Activated CD8-positive, alpha-beta memory T cell treated with anti-CD3 and anti-CD28 coated beads, Interleukin-2, amount 50 U/mL, for 48 hours (primary cell): ENCODE data around the gene TUBA4A.
"Not testable (repeated sequence)": the region's sequence is repeated elsewhere in the genome, so short reads cannot be mapped to it uniquely, and the experiment has no call there.

ENCODE experiments used
- DNase-seq: peaks from one replicate; pipeline ENCODE4 v3.0.0-alpha.2; 2020

TUBA4A gene

DNA sequence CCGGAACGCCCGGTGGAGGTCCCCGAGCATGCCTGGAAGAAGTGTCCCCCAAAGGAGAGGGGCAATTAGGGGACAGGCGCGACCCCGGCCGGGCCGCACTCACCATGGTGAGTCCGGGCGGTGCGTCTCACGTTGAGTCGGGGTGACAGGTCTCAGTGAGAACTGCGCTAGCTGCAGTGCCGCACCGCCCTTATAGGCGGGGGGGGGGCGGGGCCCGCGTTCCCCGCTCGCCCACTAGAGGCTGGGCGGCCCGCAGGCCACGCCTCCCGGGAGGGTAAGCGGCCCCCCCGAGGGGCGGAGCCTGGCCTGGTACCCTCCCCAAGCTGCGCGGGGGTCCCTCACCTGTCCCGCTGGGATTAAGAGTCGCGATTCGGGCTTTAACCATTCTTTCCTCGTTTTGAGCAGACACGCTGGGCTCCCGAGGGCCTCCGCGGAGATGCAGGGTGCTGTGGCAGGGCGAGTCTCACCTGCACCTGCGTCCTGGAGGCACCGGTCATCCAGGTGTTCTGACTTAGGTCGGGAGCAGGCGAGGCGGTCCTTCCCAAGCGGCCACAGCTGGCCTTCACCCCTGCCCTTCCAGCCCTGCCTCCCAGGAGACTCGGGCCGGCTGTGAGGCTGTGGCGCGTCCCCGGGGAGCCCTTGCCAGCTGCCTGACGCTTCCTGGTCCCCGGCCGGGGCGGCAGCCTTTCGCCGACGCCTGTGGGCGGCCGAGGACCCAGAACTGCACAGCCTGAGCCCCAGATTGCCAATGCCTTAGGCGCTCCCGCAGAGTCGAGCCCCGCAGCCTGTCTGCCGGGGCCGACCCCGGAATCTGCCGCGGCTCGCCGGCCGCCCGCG, at the start of gene TUBA4A:
Gene TUBA4A (minus strand): TSS at position 166 of the 837 bp plus-strand sequence. CDS start 60 bp downstream, at position 106.
- DNase-seq, result peak; percentile 95

- DNase-seq, result peak; percentile 40
Observed at GRCh38 chr2:219302412-219302968, 48.8 kb upstream of the TUBA4A start.

- DNase-seq, result peak; percentile 44
Observed at GRCh38 chr2:219300022-219300421, 46.3 kb upstream of the TUBA4A start.

- DNase-seq, result peak; percentile 52
Observed at GRCh38 chr2:219299372-219299760, 45.6 kb upstream of the TUBA4A start.

- DNase-seq, result peak; percentile 99
Observed at GRCh38 chr2:219298759-219299371, 45.1 kb upstream of the TUBA4A start.

DNA sequence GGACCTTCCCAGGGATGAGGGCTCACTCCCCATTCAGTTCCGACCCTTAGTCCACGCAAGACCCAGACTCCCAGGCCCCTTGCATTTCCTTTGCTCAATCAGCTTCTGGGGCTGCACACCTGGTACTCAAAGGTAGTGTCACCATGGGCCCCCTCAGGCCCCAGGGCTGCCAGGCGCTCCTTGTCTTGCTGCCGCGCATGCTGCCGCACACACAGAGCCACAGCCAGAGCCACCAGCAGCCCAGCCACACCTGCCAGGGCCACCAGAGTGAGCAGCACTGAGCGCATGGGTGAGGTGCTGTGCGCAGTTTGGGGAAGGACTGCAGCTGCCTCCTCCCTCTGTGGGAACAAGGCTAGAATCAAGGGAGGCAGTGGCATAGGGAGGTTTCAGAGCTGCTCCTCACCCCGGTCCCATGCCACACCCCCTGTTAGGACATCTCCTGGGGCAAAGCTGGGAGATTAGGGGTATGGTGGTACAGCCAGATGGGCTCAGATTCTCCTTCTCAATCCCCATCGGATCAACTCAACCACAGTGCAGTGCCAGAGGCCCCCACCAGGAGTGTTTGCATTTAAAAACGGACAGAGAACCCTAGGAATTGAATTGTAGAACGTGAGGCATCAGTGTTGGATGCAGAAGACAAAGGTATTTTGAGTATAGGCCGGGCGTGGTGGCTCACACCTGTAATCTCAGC, 44.2 kb upstream of the TUBA4A start:
- peak; percentile 50 for DNase-seq

- DNase-seq, result no peak
Observed at GRCh38 chr2:219296631-219297391, 43.1 kb upstream of the TUBA4A start.

DNA sequence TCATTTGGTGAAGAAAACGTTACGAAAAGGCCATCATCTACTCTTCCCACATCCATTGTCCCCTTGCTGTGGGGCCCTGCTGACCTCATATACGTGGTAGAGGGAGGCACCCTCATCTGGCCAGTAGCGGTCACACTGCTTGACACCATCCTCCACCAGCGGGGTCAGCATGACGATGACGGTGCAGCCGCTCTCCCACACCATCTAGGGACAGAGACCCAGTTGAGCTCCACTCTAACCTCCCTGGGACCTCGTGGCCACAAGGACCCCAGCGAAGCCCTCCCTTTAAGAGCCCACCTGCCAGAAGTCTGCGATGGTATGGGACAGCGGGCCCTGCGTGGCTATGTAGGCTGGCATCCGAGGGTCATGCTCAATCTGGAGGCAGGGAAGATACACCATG, 42.4 kb upstream of the TUBA4A start:
- DNase-seq, result peak; percentile 48

GRCh38 chr2:219294356-219295351, 40.9 kb upstream of the TUBA4A start:
- DNase-seq, result peak; percentile 94

DNA sequence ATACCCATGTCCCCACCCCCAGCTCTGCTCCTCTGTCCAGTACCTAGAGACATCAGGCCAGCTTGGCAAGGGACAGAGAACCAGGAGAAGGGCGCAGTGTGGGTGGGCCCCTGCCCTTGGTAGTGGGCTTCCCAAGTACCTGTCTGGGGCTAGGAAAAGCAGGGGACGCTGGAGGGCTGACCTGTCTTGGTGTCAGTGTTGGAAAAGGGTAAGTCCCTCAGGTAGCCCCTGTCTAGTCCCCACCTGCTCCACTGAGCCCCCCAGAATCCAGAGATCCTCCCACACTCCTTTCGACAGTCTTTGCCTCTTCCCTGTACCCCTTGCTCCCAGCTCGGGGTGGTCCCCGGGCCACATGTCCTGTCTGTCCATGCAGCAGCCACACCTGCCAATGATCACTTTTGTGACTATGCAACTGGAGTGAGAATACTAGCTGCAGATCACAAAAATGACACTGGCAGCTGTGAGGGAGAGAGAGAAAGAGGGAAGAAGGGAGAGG, 40.1 kb upstream of the TUBA4A start:
- peak; percentile 54 for DNase-seq

- DNase-seq, result peak; percentile 44
Observed at GRCh38 chr2:219292616-219293015, 38.9 kb upstream of the TUBA4A start.

DNA sequence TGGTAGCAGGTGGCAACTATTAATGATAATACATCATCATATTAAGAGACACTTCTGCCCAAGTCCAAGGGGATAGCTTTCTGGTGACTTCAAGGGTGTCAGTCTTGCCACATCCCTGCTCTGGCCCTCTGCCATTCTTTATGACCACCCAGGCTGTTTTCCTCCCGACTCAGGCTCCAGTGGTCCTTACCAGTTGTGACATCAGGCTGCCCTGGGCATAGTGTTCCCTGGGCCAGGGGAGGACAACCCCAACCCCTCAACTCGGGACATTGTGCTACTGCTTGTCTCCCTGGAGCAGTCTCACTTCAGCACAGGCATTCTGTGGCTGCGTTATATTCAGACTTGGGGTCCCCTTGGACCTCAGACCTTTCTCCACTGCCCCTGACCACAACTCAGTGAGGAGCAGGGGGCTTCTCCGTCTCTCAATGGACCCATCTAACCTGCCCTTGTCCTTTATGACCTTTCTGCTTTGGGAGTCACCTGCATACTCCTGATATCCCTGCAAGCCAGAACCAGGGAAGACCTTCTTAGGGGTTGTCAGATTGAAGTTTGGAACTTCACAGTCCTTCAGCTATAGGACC, 38.3 kb upstream of the TUBA4A start:
- no peak for DNase-seq

DNA sequence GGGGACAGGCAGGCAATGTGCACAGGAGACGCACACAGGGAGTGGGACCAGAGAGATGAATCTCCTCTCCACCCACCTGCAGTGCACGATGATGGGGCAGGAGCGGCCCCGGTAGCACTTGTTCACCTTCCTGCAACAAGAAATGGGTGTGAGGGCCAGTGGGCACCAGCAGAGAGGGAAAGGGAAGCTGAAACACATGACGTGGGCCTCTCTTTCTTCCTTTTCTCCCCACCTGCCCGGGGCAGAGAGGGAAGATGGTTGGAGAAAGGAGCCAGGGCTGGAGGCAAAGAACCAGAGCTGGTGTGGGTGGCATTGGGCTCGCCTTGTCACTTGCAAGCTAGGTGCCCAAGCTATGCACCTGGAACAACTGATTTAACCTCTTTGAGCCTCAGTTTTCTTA, 37.7 kb upstream of the TUBA4A start:
- no peak for DNase-seq

DNA sequence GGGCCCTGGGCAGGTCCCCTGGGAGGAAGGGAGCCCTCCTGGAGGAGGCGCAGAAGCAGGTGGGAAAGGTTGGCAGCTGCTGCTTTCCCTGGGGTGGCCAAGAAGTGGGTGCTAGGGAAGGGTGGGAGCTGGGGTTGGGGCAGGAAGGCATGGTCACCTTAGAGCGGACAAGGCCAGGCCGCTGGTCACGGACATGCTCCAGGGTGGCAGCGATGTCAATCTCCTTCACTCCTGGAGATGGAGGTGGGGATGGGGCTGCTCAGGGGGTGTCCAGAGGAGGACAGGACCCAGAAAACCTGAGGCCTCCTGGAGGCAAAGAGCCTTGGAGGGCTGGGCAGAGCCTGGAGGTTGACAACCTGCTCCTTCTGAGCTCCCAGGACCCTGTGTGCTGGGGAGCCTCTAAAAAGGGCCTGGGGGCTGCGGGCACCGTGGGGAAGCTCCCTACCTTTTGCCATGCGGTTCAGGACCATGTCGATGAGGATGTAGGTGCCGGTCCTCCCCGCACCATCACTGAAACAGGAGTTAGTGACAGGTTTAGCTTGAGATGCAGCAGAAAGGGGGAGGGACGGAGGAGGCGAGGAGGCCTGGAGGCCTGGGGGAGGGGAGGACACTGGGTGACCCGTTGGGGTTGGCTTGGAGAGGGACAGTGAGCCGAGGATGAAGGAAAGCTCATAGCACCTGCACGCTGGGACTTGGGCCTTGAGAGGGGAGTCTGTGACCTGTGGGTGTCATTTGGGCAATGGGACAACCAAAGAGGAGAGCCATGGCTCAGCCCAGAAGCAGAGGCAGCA, 36.9 kb upstream of the TUBA4A start:
- DNase-seq, result no peak

- DNase-seq, result no peak
Observed at GRCh38 chr2:219289537-219290361, 36.0 kb upstream of the TUBA4A start.

- DNase-seq, result no peak
Observed at GRCh38 chr2:219289195-219289536, 35.4 kb upstream of the TUBA4A start.

DNA sequence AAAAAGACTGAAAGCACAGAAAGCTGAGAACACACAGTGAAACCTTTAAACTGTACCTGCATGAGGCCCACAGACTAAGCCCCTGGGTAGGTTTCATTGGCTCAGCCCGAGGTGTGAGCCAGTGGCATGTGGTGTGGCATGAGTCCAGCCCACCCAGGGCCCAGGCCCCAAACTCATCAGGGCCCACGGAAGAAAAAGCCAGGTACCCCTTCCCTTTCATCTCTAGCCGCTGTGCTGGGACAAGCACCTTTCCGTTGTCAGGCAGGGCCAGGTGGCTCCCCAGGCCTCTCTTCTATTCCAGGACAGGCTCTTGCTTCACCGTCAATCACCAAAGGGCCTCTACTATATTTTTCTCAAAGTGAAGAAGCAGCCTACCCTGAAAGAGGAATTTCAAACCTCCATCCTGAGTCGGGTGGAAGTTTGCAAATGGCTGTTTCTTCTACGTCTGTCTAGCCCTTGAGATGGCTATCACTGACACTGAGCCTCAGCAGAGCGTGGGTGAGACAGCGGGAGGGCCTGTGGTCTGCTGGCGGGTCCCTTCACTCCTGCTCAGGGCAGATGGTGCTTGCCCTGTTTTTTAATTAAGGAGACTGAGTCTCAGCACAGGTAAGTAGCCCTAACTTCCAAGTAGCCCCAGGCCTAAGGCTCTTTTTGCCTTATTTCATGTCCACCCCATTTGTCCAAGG, 34.0 kb upstream of the TUBA4A start:
- no peak for DNase-seq

GRCh38 chr2:219287116-219287440, 33.4 kb upstream of the TUBA4A start:
- DNase-seq, result not testable (repeated sequence)
